COLO668 (cell line): Measurements from ENCODE around the gene ADARB1.

Experiments
- DNase-seq: peaks from one replicate; lab custom pipeline; 2025; ENCODE audit not compliant: unreplicated experiment; lab: John Stamatoyannopoulos, UW

ADARB1 gene

DNA sequence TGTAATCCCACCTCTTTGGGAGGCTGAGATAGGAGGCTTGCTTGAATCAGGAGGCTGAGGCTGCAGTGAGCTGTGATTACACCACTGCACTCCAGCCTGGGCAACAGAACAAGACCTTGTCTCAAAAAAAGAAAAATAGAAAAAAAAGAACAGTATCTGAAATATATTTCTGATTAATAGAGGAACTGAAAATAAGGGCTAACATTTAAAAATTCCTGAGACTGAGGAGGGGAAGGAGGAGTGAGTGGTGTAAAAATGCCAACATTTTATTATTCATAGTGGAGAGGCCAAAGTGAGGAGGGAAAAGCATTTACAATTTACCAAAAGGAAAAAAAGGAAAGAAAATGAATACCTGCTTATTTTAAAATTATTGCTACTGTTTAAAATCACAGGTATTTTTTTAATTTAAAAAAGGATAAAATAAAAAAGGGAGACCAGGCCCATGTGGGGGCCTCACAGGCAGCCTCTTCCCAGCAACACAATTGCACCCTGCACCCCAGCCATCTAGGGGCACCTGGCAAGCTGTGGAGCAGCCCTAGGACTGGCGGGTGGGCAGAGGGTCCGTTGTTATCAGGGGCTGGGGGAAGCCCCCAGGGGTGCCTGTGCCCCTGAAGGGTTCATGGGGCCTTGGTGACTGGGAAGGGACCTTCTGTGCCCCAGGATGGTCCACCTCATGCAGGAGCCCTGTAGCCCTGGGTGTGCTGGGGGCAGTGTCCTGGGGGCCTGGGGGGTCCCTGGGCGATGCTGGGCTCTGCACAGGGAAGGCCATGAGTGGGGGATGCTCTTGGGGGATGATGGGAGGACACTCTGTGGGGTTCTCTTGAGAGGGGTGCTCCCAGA is 34.8 kb upstream of the ADARB1 start:
- no peak for DNase-seq

DNA sequence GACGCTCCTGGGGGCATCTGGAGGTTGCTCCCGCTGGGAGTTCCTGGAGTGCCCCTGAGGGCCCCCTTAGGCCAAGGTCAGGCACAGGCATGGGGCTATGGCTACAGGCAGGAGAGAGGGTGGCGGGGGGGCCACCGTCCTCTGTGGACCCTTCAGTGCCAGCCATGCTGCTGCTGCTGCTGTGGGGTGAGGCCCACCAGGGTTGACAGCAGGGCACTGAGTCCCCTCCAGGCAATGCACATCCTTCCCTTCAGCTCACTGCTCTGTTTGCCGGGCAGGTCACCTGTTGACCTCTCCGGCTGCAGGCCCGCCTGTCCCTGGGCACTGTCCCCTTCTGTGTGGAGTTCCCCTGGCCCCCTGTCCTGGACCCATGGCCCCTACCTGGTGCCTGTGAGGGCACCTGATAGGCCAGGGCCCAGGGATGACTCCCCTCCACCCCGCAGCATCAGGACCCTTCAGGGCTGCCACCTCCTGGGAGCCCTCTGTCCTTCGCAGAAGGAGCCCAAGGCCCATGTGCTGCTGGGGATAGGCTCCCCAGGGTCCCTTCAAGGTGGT is 34.1 kb upstream of the ADARB1 start:
- DNase-seq = no peak

DNA sequence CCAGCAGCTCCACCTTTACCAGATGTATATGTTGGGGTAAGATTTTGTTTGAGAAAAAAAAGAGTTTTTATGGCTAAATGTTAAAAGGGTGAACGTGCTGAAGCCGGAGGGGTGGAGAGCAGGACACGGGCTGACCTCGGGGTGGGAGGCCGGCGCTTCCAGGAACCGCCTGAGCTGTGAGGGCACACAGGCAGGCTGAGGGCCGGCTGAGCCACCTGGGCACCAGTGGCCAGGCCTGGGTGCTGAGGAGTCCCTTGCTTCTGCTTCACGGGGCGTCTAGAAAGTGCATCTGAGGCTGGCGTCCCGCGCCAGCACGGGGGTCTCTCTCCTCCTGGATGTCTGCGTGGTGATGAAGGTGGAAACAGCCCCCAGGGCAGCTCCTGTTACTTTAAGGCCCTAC is 33.6 kb upstream of the ADARB1 start:
- DNase-seq = no peak

DNA sequence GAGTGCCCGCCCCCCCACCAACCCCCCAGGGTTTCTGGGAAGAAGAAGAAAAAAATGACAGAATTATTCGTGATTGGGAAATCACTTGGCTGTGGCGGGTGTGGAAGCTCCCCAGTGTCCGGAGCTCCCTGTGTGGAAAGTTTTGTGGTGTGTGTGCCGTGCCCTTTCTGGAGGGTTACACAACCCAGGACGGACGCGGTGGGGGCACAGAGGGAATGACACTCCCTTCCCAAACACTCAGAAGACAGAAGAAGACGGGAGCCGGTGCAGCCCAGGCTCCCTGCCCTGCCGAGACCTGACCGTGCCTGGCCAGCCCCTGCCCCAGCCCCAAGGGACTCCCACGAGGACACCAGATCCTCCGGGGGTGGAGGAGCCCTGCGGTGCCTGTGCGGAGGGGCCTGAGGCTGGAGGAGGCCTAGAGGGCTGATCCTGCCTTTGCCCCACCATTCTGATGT is 33.0 kb upstream of the ADARB1 start:
- DNase-seq = no peak

DNA sequence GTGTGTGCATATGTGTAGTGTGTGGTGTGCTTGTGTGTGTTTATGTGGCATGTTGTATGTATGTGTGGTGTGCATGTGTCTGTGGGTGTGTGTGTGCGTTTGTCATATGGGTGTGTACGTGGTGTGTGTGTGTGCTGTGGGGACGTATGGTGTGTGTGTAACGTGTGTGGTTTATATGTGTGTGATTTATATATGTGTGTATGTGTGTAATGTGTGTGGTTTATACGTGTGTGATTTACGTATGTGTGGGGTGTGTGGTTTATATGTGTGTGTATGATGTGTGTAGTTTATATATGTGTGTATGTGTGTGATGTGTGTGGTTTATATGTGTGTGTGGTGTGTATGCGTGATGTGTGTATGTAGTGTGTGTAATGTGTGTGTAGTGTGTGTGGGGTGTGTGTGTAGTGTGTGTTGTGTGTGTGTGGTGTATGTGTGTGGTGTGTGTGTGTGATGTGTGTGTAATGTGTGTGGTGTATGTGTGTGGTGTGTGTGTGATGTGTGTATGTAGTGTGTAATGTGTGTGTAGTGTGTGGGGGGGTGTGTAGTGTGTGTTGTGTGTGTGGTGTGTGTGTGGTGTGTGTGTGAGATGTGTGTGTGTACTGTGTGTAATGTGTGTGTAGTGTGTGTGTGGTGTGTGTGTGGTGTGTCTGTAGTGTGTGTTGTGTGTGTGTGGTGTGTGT is 32.3 kb upstream of the ADARB1 start:
- no peak for DNase-seq

DNA sequence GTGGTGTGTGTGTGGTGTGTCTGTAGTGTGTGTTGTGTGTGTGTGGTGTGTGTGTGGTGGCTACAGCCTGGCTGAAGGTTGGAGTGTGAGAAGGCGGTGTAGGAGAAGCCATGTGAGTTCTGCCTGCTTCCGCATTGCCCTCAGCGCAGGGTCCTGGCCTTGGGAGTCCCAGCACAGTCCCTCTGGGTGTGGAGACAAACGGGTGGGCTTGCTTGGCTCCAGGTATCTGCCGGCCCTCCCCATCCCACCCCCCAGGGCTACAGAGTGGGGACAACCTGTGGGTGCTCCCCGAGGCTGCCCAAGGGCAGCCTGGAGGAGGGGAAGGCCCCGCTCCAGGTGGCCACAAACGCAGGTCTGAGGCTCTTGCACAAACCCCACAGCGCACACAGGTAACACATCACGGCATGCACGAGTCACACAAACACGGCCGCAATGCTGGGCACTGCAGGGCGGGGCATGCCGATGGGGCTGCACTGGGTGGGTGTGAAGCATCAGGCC is 31.7 kb upstream of the ADARB1 start:
- DNase-seq = no peak

DNA sequence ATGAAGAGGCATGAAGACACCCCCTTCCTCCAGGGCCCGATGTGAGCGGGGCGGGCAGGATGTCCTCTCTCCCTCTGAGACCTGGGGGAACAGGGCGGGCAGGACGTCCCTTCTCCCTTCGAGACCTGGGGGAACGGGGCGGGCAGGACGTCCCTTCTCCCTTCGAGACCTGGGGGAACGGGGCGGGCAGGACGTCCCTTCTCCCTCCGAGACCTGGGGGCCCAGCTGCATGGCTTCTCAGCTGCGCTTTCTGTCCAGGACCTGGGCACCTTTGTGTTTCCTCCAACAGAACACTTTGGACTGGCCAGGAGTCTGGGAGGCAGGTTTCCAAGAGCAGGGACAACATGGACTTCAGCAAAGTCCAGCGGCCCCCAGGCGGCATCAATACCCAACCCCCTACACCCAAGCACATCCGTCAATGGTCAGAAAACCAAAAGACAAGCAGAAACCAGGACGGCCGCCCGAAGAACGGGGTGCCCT is 30.8 kb upstream of the ADARB1 start:
- DNase-seq = no peak

DNA sequence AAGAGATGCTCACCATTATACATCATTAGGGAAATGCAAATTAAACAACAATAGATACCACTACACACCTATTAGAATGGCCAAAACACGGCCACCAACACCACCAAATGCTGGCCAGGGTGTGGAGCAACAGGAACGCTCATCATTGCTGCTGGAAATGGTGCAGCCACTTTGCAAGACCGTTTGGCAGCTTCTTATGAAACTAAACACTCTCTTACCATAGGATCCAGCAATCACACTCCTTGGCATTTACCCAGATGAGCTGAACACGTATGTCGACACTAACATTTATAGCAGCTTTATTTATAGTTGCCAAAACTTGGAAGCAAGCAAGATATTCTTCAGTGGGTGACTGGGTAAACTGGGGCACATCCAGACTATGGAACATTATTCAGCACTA is 28.9 kb upstream of the ADARB1 start:
- no peak for DNase-seq

DNA sequence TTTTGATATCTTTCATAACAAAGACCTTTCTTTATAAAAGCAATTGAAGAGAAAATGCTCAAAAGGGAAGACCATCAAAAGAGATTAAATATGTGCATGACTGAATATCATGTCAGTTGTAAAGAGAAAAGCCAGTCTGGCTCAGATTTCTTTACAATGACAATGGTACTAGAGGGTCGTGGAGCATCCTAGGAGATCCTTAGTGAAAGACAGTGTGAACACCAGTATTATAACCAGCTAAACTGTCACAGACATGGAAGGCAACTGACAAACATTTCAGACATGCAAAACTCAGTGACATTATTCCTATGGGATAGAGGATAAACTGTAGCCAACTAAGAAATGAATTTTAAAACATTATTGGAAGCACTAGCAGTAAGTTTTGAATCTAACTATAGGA is 27.1 kb upstream of the ADARB1 start:
- DNase-seq = no peak

DNA sequence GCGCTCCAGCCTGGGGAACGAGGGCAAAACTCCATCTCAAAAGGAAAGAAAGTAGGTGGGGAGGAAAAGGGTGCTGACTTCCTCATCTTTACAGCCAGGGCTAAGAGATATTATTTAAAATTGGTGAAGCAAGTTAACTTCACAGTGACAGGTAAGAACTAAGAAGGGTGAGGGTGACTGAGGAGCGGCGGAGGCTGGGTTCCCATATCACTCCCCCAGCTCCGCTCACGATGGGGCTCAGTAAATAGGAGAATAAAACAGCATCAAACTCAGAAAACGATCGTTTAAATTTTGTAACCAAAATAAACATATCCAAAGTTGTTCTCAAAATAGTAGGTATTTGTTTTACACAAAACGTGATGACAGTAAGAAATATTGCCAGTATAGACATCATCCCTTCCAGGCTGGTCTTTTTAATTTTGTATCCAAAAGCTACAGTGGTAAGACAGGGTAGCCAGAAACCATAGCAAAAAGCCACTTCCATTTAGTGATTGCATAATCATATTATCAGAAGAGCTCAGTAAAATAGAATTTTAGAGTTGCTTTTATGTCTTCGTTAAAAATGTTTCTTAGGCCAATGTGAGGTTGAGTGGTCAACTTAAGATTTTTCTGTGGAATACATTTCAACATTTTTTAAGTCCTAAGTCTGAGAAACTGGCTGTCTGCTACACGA is 26.2 kb upstream of the ADARB1 start:
- no peak for DNase-seq

DNA sequence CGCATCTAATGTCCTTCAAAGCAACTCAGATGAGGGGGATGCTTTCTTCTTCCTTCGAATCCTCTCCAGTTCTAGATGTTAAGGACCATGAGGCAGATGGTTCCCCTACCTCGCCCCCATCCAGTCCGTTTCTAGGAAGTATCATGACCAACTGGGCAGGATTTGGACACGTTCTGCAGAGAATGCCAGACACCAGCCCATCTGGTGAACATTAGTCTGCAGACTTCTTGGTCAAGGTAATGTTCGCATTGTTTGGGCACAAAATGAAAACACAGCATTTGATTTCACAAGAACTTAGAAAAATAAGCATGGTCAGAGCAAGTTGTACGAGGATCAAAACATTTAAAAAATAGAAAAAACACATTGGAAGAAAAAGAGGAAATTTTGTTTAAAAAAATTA is 25.4 kb upstream of the ADARB1 start:
- no peak for DNase-seq

DNA sequence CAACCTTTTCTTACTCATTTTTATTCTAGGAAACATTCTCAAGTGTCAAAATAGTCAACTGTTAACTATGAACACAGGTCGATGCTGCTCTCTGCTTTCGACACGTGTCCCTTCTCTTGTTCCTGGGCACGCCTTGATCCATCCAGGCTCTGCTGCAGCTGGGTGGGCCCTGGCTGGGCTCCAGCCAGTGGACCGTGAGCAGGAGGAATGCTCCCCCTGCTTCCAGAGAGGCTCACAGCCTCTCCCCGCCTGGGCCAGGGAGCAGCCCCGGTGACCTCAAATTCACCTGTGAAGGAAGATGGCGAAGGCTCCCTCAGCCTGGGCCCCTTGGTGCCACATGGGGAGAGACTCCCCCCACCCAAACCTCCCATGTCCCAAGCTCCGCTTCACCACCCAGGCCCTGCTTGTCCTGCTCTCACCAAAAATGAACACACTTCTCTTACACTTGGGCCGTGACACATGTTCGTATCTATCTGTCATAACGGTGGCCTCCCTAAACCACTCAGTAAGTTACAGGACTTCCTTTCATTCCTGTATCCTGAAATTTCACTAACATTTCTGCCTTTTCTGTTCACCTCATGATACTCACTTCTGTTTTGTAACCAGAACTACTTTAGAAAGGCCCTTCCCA is 24.6 kb upstream of the ADARB1 start:
- no peak for DNase-seq

DNA sequence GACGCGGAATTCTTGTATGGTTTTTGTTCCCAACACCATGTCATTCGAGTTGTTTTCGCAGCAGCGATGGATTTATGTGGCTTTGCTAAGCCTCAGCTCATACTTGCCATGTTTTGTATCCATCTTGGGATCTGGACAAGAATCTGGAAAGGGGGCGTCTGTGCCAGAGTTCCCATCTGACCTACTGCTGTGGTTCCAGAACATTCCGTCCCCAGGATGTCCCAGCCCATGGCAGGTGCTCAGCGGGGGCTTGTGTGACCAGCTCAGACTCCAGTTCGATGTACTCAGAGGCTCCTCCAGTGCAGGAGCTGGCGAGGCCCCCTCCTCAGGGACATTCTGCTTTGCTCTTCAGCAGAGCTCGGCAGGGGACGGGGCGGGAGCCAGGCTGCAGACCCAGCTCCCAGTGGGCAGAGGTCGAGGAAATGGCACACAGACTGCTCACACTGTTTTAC is 24.0 kb upstream of the ADARB1 start:
- DNase-seq = no peak

DNA sequence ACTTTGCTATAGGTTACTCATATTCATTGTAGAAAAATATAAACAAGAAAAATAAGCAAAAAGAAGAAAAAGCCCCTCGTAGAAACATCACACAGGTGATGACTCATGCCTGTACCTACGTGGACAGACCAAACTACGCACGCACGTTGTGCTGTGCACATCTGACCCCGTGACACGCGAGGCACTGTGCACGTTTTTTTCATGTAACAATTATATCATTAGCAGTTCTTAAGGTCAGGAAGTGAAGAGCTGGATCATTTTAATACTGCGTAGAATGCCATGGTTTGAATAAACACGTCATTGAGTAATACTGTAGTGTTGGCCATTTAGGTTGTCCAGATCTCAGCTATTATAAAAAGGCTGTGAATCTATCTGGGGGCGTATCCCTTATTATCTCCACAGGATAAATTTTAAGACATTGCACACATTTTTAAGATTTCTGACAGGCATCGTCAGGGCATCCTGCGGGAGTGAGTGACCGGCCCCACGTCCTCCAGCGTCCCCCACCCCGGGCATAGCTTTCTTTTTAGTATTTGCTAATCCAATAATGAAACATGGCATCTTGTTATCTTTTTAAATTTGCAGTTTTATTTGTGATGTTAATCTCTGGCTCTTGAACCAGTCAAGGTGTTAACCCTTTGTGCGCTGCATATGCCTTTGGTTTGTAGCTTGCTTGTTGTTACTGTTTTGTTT is 23.4 kb upstream of the ADARB1 start:
- no peak for DNase-seq

DNA sequence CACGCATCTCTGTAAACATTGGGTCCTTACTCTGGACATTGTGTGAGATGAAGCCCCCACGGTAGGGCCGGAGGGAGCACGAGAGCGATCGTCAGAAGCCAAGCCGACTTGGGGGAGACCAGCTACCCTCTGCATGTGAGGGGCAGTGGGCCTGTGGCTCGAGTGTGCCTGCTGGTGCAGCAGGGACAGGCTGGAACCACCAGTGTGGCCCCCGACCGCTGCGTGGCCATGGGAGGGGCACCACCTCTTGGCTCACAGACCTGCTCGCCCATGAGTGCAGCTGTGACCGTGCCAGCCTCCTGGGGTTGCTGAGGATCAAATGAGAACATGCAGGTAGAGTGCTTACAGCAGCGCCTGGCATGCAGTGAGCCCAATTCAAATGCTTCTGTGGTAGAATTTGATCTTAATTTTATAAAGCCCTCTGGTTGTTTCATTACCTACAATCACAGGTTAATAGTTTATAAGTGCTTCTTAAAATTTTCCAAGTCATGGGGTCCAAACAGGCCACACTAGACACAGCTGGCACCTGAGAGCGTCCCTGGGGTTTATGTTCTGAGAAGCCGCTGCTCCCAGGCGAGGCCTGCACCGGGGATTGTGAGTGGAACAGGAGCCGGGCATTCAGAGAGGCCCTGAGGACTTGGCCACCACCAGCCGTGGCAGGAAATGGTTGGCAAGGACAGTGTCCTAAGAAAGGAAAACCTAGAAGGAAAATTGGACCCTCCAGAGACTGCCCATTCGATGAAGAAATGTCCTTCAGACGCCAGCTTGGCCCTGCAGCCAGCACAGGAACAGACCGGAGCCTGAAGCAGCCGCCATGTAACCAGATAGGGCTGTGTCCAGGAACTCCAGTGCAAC is 22.6 kb upstream of the ADARB1 start:
- DNase-seq = no peak

DNA sequence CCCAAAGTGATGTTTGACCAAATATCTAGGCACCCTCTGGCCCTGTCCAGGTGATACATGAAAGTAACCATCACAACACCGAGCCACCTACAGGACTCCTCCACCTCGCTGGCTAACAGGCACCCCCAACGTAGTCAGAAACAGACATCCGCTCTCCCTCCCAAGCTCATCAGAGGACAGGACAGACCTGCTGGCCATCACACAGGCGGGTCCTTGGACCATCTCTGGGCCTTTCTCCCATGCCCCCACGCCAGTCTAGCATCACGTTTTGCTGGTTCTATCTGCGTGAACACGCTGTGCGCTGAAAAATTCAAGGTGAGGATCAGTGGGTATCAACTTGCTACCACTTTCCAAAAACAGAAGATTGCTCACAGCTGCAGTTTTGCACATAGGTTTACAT is 21.4 kb upstream of the ADARB1 start:
- DNase-seq = no peak

DNA sequence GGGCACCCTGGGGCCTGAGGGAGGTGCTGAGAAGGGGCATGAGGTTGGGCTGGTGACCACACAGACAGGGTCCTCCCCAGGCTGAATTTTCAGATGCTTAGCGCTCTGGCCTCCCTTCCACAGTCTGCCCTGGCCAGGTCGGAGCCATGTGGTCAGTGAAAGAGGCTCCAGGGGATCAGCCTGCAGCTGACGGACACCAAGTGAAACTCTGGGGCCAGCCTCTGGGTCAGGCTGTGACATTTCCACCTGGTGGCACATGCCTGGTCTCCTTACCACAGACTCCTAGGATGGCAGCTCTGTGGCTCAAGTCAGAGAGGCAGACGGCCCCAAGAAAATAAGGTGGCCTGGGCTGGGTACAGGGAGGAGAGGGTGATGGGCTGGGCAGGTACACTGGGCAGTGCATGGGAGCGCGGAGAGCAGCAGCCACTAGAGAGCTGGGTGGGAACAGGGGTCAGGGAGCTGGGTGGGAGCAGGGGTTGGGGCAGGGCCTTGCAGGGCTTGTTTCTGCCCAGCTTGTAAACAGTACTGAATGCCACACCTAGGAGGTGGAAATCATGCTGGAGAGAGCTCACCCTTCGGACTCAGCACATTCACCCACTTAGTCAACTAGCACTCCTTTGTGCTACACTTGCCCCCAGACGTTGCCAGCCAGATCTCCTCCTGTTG is 20.7 kb upstream of the ADARB1 start:
- no peak for DNase-seq

DNA sequence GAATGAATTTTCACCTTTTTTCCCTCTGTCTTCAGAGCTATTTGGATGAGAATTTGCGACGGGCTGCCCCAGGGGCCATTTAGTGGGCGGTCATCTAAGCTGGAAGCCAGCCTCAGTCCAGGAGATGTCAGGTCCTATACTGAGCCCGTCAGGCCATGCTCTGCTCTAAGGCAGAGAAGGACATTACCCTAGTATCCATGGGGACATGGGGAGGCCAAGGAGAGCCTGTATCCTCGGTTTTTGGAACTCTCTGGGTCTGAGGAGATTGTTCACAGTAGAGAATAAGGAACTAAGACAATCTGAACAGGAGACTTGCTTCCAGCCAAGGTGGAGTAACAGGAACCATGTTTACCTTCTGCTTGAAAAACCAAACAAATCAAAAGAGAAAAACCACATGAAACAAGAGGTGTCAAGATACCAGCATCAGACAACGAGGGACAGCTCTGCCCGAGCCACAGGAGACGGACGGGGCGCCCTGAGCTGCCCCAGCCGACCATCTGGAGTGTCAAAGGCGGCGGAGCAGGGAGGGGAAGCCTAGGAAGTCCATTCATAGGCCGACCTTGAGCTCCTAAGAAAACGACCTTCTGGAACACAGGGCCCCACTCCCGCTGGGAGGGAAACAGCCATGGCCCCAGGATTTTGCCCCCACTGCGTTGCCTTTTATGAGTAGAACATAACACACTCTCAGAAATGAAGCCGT is 20.0 kb upstream of the ADARB1 start:
- no peak for DNase-seq
